IPS-18c (cell line): ENCODE data around the gene NUDT6.
A peak's percentile ranks its signal among the peaks of the same experiment; 100 is the strongest.
"Not testable (repeated sequence)": the region's sequence is repeated elsewhere in the genome, so short reads cannot be mapped to it uniquely, and the experiment has no call there.

Source experiments
- H3K4me3 ChIP-seq: 2 replicates; pipeline ENCODE4 v1.7.0; 2013; ENCODE audit warnings: low read depth, mild to moderate bottlenecking, low read length, moderate library complexity; ENCODE audit not compliant: insufficient read depth
- H3K9me3 ChIP-seq: one replicate; pipeline ENCODE4 v1.6.1; 2013; ENCODE audit warnings: mild to moderate bottlenecking, low read length, moderate library complexity; ENCODE audit not compliant: control insufficient read depth, insufficient read depth

NUDT6 gene, protein sequence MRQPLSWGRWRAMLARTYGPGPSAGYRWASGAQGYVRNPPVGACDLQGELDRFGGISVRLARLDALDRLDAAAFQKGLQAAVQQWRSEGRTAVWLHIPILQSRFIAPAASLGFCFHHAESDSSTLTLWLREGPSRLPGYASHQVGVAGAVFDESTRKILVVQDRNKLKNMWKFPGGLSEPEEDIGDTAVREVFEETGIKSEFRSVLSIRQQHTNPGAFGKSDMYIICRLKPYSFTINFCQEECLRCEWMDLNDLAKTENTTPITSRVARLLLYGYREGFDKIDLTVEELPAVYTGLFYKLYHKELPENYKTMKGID

DNA sequence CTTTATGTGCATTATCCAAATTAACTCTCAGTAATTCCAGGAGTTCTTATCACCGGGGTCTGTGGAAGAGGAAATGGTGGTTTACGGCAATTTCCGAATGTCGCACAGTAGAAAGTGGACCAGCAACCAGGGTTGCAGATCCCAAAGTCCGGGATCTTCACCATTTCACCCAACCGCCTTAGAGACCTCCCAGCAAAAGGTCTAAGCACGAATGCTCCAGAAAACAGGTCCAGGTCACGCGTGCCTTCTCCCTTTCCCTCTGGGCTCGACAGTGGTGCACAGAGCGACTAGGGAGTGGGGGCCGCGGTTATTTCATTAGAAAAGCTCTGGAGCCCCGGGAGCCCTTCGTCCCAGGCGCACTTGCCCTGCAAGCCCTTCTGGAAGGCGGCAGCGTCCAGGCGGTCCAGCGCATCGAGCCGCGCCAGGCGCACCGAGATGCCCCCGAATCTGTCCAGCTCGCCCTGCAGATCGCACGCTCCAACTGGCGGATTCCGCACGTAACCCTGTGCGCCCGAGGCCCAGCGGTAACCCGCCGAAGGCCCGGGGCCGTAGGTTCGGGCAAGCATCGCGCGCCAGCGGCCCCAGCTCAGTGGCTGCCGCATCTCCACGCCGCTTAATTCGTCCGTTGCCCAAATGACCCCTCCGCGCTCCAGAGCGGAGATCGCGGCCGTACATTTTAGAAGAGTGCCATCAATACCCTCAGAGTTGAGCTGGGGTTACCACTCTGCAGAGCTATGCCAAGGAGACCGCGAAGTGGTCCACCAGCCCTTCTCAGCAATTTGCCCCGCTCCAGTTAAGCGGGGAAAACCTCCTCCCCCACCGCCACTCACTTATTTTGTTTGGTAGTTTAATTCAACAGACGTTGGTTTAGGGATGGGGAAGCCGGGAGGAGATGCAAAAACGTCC lies at the start of gene NUDT6:
NUDT6 (minus strand) TSS at position 627 of the 906 bp plus-strand sequence; CDS start at position 602, 25 bp downstream.
- Histone ChIP-seq H3K4me3 (peak within 1 kb of the TSS; percentile 97), H3K9me3 (no peaks in the 10 kb centered on the region)

DNA sequence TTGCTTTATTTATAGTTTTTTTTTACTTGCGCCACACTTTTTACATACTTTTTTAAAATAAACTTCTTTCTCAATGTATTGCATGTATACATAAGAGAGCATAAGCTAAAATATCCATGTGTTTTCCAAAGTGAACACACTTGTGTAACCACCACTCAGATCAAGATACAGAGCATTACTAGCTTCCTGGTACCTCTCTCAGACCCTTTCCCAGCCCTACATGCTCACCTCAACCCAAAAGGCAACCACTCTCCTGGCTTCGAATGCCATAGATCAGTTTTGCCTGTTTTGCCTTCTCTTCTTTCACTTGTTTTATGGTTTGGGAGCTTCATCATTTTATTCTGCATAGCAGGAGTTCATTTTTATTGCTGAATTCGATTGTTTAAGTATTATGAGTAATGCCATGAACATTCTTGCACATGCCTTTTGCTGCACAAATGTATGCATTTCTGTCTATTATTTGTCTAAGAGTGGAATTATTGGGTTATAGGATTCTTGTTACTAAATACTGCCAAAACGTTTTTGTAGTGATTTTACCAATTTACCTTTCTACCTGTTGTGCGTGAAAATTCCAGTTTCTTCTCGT lies 45.9 kb upstream of the NUDT6 start:
- no peaks in the 10 kb centered on the region for H3K9me3 ChIP-seq
- no peak overlapping the region for H3K4me3 ChIP-seq

DNA sequence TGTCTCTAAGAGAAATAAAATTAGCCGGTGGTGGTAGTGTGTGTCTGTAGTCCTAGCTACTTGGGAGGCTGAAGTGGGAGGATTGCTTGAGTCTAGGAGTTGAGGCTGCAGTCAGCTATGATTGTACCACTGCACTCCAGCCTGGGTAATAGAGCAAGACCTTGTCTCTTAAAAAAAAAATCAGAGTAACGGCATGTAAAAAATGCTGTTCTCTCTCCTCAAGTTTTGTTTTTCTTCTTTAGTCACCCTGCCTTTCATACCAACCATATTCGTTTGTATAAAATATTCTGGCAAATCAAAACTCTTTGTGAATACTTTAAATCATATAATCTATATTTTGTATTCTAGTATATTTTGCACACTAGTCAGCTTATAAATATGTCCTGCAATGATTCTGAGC lies 44.8 kb upstream of the NUDT6 start:
- Histone ChIP-seq H3K9me3 (no peaks in the 10 kb centered on the region), H3K4me3 (no peak overlapping the region)

DNA sequence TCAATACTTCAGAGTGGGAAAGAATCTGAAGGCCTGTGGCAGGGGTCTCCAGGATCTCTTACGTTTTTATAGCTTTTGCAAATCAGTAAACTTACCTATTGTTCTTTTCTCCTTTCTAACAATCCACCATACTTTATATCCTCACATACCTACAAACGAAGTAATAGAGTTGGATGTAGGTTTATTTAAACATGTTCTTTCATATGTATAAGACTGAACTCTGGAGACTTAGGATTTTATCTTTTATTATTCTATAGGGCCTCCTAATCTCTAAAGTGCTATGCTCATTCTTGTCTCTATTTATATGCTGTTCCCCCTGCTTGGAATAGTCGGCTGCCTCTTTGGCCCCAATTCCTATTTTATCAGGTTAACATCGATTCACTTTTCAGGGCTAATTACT lies 43.8 kb upstream of the NUDT6 start:
- H3K4me3 ChIP-seq = no peak overlapping the region
- no peaks in the 10 kb centered on the region for H3K9me3 ChIP-seq

DNA sequence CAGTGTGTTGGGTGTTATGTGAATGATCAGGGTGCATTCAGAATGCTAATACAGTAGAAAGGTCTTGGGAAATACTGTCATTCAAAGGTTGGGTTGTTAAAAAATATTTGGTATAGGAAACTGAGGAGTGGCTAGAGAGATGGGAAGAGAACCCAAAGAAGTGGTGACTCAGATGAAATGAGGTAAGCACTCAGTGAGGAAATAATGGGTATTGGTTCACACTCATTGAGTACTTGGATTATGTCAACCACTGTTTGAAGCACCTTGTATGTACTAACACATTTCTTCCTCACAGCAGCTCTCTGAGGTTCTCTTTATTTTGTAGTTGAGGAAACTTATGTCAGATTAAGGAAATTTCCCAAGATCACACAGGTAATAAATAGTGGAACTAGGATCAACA lies 40.8 kb upstream of the NUDT6 start:
- H3K4me3 ChIP-seq = no peak overlapping the region
- H3K9me3 ChIP-seq = no peaks in the 10 kb centered on the region

DNA sequence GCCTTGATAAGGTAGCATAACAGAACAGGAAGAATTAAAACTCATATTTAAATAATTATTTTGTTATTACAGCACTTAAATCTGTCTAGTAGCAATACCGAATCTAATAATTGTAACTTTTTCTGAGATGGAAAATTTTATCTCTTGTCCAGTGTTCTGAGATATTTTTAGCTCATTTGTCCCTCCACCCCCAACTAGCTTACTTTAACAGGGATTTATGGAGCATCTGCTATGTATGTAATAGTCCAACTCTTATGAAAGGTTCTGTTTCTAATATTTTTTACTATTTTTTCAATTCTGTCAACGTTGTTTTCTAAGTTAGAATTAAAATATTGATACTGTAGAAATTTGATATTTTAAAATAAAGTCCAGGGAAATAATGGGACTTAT lies 38.2 kb upstream of the NUDT6 start:
- Histone ChIP-seq H3K4me3 (no peak overlapping the region), H3K9me3 (no peaks in the 10 kb centered on the region)

DNA sequence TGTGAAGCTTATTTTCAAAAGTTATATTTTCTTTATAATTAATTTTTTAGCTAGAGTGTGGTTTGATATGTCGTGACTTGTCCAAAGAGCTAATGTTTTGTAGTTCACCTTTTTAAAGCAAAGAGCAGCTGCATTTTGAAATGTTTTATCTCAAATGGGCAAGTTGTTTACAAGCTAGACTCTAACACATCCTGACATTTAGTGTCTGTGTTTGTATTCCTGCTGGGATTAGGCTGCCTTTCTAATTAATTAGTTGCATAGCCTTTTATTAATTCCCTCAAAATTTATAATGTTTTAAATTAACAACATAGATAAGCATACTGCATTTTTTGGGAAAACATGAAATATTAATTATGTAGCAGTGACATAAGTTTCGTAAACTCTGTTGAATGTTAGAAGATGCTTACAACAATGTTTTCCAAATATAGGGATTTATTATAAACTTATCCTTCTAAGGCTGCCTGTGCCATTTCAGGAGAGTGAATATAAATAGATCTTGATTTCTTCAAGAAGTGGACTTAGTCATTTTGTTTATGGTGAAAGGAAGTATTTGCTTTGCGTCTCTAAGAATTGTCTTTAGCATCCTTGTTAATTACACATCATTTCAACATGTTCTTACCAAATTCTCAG lies 37.7 kb upstream of the NUDT6 start:
- H3K9me3 ChIP-seq = no peaks in the 10 kb centered on the region
- H3K4me3 ChIP-seq = no peak overlapping the region

DNA sequence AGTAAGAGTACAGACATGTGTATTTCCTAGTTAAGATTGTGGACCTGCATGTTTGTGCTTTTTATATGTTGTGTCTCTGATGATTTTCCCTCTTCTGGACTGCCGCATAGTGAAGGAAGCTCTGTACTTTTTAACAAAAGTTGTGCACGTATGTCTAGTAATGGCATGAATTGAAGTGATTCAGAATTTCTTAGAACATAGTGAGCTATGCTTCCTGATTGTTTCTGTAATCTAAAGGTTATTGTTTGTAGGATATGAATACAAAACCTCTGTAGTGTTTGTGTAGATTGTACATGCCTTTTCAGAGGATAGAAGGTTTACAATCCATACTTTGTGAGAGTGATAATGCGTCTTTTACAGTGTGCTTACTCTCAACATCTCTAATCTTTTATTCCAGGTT lies 37.0 kb upstream of the NUDT6 start:
- H3K9me3 ChIP-seq = no peaks in the 10 kb centered on the region
- no peak overlapping the region for H3K4me3 ChIP-seq

DNA sequence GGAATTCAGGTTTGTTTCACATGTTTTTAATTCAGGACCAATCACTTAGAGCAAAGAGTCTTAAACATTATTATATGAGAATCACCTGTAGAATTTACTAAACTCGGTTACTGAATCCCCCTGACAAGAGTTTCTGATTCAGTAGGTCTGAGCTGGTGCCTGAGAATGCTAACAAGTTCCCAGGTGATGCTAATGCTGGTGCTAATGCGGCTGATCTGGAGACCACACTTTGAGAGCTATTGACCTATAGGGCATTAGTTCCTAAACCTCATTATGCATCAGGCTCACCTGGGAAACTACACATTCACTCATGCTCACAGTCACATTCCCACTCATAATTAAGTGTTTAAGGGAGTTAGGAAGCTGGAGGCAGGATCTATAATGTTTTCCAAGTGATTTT lies 36.1 kb upstream of the NUDT6 start:
- Histone ChIP-seq H3K9me3 (no peaks in the 10 kb centered on the region), H3K4me3 (no peak overlapping the region)

DNA sequence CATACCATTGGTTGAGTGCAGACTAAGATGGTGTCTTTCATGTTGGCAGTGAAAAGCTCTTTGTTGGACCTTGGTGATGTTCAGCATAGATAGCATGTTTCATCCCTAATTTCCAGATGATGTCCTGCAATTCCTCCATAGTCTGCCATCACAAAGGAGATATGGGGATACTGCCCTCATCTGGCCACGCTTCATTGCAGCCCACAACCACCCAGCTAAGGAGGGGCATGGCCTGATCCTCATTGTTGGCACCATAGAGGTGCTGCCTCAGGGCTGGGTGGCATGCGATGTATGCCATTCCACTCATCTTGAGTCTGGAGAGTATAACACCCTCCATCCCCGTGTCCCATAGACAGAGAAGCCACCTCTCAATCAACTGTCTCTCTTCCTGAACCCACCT lies 31.5 kb upstream of the NUDT6 start:
- no peak overlapping the region for H3K4me3 ChIP-seq
- H3K9me3 ChIP-seq = no peaks in the 10 kb centered on the region

DNA sequence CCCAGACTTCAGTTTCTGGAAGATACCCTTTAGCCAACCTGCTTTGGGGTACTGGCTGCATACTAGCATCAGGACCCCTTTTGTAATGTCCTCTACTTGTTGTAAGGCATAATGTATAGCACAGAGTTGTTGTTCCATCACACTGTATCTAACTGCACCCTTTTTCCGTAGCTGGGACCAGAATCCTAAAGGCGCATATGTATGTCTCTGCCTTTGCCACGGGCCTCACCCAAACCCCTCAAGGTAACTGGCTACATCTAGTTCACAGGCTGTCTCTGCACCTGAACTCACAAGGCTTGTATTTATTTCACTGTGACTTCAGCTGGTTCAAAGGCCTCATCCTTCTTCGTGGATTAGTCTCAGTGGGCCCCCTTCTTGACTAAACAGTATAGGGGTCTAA lies 29.6 kb upstream of the NUDT6 start:
- H3K4me3 ChIP-seq = no peak overlapping the region
- H3K9me3 ChIP-seq = no peaks in the 10 kb centered on the region

DNA sequence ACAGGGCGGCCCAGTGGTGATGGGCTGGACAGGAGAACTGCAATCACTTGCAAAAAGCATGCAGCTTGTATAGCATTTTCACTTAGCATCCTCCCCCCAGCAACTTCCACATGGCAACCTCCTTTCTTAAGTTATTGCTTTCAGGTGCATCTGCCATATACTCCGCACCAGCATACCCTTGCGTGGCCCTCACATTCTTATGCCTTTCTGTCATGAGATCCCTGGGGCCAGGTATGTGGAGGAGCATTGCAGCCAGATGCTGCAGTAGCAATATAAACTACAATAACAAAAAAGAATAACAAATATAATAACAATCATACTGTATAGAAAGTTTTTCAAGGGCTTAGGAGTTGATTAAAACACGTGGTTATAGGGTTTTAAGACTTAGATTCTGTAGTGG lies 26.3 kb upstream of the NUDT6 start:
- peaks cover 4% of the 10 kb centered on the region for H3K9me3 ChIP-seq
- no peak overlapping the region for H3K4me3 ChIP-seq

DNA sequence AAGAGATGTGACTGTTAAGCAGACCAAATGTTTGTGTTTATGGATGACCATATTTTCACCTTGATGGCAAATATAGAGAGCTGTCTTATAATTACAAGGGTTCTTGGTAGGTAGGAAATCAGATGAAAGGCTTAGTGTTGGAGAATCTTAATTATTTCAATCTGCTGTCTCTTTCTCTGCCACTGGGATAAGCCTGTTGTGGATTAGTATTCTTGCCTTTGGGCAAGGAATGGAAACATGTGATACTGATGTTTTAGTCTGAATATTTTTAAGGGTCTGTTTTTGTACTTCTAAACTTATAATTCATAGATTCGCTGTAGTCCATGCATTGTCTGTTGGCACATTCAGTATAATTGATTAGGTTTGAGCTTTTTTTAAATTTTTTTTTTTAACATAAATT lies 23.7 kb upstream of the NUDT6 start:
- H3K4me3 ChIP-seq = no peak overlapping the region

DNA sequence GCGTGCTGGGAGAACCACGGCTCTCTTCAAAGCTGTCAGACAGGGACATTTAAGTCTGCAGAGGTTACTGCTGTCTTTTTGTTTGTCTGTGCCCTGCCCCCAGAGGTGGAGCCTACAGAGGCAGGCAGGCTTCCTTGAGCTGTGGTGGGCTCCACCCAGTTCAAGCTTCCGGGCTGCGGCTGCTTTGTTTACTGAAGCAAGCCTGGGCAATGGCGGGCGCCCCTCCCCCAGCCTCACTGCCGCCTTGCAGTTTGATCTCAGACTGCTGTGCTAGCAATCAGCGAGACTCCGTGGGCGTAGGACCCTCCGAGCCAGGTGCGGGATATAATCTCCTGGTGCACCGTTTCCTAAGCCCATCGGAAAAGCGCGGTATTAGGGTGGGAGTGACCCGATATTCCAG lies 22.7 kb upstream of the NUDT6 start:
- H3K4me3 ChIP-seq, H3K9me3 ChIP-seq: not testable (repeated sequence)

More for the DNA sequence above, 23.7 kb upstream of the NUDT6 start:
- peaks cover 4% of the 10 kb centered on the region for H3K9me3 ChIP-seq

DNA sequence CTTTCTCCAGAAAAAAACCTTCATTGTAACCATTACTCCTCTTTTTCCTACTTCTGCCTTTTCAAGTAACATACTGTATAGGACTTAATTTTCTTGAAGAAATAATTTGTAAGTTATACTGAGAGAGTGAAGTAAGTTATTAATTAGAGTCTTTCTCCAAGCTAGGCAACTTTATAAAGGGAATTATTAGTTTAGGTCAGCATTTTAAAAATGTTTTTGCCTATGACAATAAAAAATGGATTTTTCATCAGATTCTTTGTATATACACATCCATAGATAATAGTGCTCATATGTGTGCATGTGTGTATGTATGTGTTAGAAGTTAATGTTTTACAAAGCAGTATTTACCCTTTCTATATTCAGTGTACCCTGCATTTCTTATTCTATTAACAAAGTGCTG lies 10.4 kb upstream of the NUDT6 start:
- no peak overlapping the region for H3K4me3 ChIP-seq

DNA sequence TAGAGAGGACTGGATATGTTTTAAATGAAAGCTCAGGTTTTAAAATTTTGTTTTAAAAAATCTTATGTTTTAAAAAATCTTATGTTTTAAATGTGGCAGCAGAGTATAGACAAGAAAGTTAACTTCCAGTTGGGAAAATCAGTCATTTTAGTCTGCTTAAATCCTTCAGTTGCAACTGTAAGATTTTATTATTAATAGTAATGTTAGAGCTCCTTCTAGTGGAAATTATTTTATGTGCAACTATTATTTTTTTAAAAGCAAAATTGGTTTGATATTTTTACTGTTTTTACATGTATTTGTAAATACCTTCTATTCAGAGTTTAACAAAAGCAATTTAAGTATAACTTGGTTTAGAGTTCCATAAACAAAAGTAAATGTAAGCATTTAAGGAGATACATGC lies 8.5 kb upstream of the NUDT6 start:
- Histone ChIP-seq H3K4me3 (no peak overlapping the region), H3K9me3 (no peaks in the 10 kb centered on the region)

More for the DNA sequence above, 10.4 kb upstream of the NUDT6 start:
- H3K9me3 ChIP-seq = no peaks in the 10 kb centered on the region

DNA sequence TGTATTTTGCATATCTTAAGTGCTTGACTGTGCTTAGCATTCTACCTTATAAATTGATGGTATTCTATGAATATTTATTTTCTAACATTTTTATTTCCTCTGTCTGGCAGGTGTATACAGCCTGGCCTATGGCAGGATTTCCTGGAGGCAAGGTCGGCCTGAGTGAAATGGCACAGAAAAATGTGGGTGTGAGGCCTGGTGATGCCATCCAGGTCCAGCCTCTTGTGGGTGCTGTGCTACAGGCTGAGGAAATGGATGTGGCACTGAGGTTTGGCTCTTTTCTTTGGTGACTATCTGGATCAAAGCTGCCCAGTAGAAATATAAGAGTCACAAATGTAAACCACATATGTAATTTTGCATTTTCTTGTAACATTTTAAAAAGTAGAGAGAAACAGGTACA lies 6.5 kb upstream of the NUDT6 start:
- no peak overlapping the region for H3K4me3 ChIP-seq
- no peaks in the 10 kb centered on the region for H3K9me3 ChIP-seq
